Sigmoid colon (tissue), 7 donors: Measurements from ENCODE around the gene CSNK1G2. TPM values are rescaled to one million over a fixed set of nuclear protein-coding genes. Genes with fewer than 3 reads are reported as not detected.

Experiments
- DNase-seq: peaks from one replicate; pipeline ENCODE4 v3.0.0-alpha.2; 2019
- H3K27ac ChIP-seq, 4 donors: fragments of 200-600 bp; sonication (generic); one replicate each; pipeline ENCODE4 v1.5.1; 2016 to 2019; ENCODE audit warnings: mild to moderate bottlenecking in 1 of 4
- H3K27me3 ChIP-seq, 3 donors: fragments of 200-600 bp; sonication (generic); one replicate each; pipeline ENCODE4 v1.5.1; 2019; ENCODE audit warnings: mild to moderate bottlenecking in 1 of 3
- H3K36me3 ChIP-seq, 4 donors: fragments of 200-600 bp; sonication (generic); one replicate each; pipeline ENCODE4 v1.5.1; 2016 to 2019
- H3K4me1 ChIP-seq, 4 donors: fragments of 200-600 bp; sonication (generic); one replicate each; pipeline ENCODE4 v1.5.1; 2017 to 2019
- H3K4me3 ChIP-seq, 4 donors: fragments of 200-600 bp; sonication (generic); one replicate each; pipeline ENCODE4 v1.5.1; 2017 to 2019; ENCODE audit warnings: mild to moderate bottlenecking in 2 of 4, moderate library complexity in 1 of 4
- H3K9me3 ChIP-seq, 4 donors: fragments of 200-600 bp in 3 of 4; sonication (generic) in 3 of 4; one replicate each; pipeline versions ENCODE4 v1.5.1 to v1.6.1; 2013 to 2019
- EP300 ChIP-seq, 4 donors: sonication (generic); formaldehyde crosslinking; IDR thresholded peaks; one replicate each; pipeline ENCODE4 v1.6.1; 2017; ENCODE audit warnings: antibody characterized with exemption in 4 of 4
- POLR2A ChIP-seq, 2 donors: fragments of 450-650 bp; IDR thresholded peaks; one replicate each; pipeline ENCODE4 v1.6.1; 2016; ENCODE audit warnings: antibody characterized with exemption in 2 of 2, mild to moderate bottlenecking in 2 of 2, moderate library complexity in 2 of 2
- POLR2AphosphoS5 ChIP-seq, 4 donors: sonication (generic); formaldehyde crosslinking; IDR thresholded peaks; one replicate each; pipeline ENCODE4 v1.6.1; 2017; ENCODE audit warnings: antibody characterized with exemption in 4 of 4
- WGBS, 2 donors: extraction: QIAGEN DNeasy Blood & Tissue Kit; methylation state at CpG; one replicate each; pipeline ENCODE4 v1.1.7; 2013; 5-methylcytosine and 5-hydroxymethylcytosine counted together
- intact Hi-C: fragments of 100-400 bp; cut with DNase I; formaldehyde crosslinking; loops from one replicate; pipeline ENCODE4 v1.15.1; 2023
- polyA plus RNA-seq, 3 donors: library from polyadenylated mRNA; stranded (reverse); fragments of 200-250 nt; gene quantifications; one replicate each; pipeline ENCODE4 v1.2.3, GENCODE V29; 2013
- total RNA-seq, 4 donors: library from RNA; depleted of rRNA; stranded (reverse); fragments of >200 nt; gene quantifications; one replicate each; pipeline ENCODE4 v1.1.0, GENCODE V29; 2016
- TF ChIP-seq, protein P1 (sequence below), 4 experiments: fragments of 450-650 bp in 3 of 4; fragments of 200-600 bp in 1 of 4; IDR thresholded peaks; one replicate each; pipeline ENCODE4 v1.5.1; 2016 to 2019; ENCODE audit warnings: antibody characterized with exemption in 4 of 4, mild to moderate bottlenecking in 3 of 4, moderate library complexity in 2 of 4
- donor health status: healthy with polysubstance abuse.
- donor health status: Bipolar disorder and iron deficiency.
- donor health status: healthy.

The CSNK1G2 gene
- total and polyA plus RNA-seq, 7 donors = 24.6 to 91.1 (median 35.9) TPM

DNA sequence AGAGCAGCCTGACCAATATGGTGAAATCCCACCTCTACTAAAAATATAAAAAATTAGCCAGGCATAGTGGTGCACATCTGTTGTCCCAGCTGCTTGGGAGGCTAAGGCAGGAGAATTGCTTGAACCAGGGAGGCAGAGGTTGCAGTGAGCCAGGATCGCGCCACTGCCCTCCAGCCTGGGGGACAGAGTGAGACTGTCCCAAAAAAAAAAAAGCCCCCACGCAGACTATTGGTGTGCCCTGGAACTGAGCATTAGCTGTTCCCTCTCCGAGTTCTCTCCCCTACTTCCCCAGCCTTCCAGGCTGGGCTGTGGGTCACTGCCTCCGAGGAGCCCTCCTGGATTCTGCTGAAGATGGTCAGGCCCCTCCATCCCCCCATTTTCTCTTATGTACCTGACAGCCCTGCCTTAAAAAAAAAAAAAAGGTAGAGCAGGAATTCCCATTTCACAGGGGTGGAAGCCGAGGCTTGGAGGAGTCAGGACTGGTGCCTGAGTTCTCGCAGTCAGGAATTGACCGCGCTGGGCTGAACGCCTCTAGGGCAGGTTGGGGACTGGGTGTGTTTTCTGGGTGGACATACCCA, 33.9 kb upstream of the CSNK1G2 start:
- H3K27me3 ChIP-seq = no peaks in the 10 kb centered on the region
- peaks cover 0 to 31% (median 23%) of the 10 kb centered on the region in 4 donors for H3K4me1 ChIP-seq
- H3K4me3 ChIP-seq = no peak overlapping the region
- peak overlapping the region in 2 of 4 donors; percentile 1 to 43 for H3K27ac ChIP-seq
- 54 to 86% methylated on average over 10 of the region's 10 CpGs for WGBS, 2 donors
- peaks cover 0 to 5% (median under 1%) of the 10 kb centered on the region in 4 donors for H3K36me3 ChIP-seq
- intact Hi-C loops = no loop called here
- no peaks in the 10 kb centered on the region for H3K9me3 ChIP-seq
- TF ChIP-seq EP300 (IDR thresholded peaks at IDR 0.05) (no peak), POLR2A (IDR thresholded peaks at IDR 0.05) (no peak), POLR2AphosphoS5 (IDR thresholded peaks at IDR 0.05) (no peak)
- TF ChIP-seq, protein P1, sequence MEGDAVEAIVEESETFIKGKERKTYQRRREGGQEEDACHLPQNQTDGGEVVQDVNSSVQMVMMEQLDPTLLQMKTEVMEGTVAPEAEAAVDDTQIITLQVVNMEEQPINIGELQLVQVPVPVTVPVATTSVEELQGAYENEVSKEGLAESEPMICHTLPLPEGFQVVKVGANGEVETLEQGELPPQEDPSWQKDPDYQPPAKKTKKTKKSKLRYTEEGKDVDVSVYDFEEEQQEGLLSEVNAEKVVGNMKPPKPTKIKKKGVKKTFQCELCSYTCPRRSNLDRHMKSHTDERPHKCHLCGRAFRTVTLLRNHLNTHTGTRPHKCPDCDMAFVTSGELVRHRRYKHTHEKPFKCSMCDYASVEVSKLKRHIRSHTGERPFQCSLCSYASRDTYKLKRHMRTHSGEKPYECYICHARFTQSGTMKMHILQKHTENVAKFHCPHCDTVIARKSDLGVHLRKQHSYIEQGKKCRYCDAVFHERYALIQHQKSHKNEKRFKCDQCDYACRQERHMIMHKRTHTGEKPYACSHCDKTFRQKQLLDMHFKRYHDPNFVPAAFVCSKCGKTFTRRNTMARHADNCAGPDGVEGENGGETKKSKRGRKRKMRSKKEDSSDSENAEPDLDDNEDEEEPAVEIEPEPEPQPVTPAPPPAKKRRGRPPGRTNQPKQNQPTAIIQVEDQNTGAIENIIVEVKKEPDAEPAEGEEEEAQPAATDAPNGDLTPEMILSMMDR (IDR thresholded peaks at IDR 0.05) = no peak
- no peak for DNase-seq

DNA sequence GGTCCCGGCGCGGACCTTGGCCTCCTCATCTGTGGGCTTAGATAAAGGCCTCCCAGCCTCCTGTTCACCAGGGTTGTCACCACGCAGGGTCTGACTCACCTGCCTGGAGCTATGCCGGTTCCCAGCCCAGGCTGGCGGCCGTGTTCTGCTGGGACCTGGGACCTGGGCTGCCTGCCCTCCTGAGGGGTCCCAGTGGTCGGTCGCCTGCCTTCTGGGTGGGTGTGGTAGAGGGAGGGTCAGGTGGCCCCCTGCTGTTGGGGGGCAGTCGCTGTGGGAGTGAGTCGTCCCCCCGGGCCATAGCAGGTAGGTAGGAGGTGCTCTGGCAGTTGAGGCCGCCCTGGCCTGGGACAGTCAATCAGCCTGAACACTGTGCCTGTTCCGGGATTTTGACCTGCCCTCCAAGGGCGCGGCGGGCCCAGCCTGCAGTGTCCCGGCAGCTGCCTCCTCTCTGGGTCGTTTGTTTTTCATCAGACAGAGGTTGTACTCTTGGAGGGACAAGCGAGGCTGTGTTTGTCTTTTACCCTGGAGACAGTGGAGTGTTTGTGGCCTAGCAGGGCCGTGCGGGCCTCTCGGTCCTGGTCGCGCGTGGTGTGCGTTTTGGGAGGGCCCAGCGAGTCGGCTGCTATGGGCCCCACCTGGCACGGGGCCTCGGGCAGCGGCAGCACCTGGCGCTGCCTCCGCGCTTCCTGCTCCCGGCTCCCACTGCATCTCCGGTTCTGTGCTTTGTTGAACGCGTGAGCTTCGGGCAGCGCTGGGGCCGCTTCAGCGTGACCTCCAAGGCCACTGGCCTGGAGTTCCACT, 33.2 kb upstream of the CSNK1G2 start:
- peak overlapping the region in 3 of 4 donors; percentile 1 to 43 (median 27) for H3K27ac ChIP-seq
- no peak for TF ChIP-seq POLR2AphosphoS5 (IDR thresholded peaks at IDR 0.05)
- peak in 1 of 2 donors; percentile 6 for TF ChIP-seq POLR2A (IDR thresholded peaks at IDR 0.05)
- H3K27me3 ChIP-seq = no peaks in the 10 kb centered on the region
- H3K4me3 ChIP-seq = no peak overlapping the region
- DNase-seq = no peak
- H3K9me3 ChIP-seq = no peaks in the 10 kb centered on the region
- 16 to 67% methylated on average over 43 of the region's 43 CpGs for WGBS, 2 donors
- H3K4me1 ChIP-seq = peaks cover 0 to 31% (median 23%) of the 10 kb centered on the region in 4 donors
- intact Hi-C loops = no loop called here
- peaks cover 2 to 12% (median 6%) of the 10 kb centered on the region in 4 donors for H3K36me3 ChIP-seq

DNA sequence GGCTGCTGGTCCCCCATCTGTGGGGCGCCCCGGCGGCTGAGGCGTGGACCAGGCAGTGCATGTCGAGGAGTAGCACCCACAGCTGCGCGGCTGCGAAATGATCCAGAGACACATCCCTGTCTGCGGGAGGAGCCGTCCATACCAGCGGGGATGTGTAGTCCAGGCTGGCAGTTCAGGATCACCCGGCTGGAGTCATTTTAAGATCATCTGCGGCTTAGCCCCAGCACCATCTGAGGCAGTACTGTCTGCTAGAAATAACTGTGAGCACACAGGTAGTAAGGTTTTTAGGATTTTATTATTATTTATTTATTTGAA, 32.7 kb upstream of the CSNK1G2 start:
- H3K4me3 ChIP-seq = no peak overlapping the region
- DNase-seq = no peak
- no peak for TF ChIP-seq POLR2AphosphoS5 (IDR thresholded peaks at IDR 0.05)
- TF ChIP-seq POLR2A (IDR thresholded peaks at IDR 0.05) = no peak
- no peak for TF ChIP-seq EP300 (IDR thresholded peaks at IDR 0.05)
- TF ChIP-seq, protein P1 (IDR thresholded peaks at IDR 0.05) = no peak
- H3K36me3 ChIP-seq = peaks cover 7 to 17% (median 12%) of the 10 kb centered on the region in 4 donors
- peak overlapping the region in 1 of 4 donors; percentile 43 for H3K27ac ChIP-seq
- H3K4me1 ChIP-seq = peaks cover 0 to 31% (median 23%) of the 10 kb centered on the region in 4 donors
- WGBS, 2 donors = 16 to 75% methylated on average over 13 of the region's 13 CpGs
- no peaks in the 10 kb centered on the region for H3K27me3 ChIP-seq
- intact Hi-C loops = no loop called here
- no peaks in the 10 kb centered on the region for H3K9me3 ChIP-seq

DNA sequence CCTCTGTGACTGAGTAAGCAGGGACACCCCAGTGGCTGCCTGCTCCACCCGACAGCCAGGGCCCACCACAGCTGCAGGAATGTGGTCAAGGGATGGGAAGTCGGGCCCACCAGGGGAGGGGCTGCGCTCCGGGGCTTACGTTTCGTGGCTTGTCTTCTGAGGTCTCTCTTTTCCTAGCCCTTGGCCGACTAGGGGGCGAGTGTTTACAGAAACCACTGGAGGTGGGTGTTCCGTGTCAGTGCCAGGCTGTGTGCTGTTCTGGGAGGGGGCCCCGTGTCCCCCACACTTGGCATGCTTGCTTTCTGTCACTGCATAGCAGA, 31.3 kb upstream of the CSNK1G2 start:
- H3K4me1 ChIP-seq = peaks cover 0 to 27% (median 21%) of the 10 kb centered on the region in 4 donors
- intact Hi-C loops = no loop called here
- 51 to 81% methylated on average over 10 of the region's 10 CpGs for WGBS, 2 donors

DNA sequence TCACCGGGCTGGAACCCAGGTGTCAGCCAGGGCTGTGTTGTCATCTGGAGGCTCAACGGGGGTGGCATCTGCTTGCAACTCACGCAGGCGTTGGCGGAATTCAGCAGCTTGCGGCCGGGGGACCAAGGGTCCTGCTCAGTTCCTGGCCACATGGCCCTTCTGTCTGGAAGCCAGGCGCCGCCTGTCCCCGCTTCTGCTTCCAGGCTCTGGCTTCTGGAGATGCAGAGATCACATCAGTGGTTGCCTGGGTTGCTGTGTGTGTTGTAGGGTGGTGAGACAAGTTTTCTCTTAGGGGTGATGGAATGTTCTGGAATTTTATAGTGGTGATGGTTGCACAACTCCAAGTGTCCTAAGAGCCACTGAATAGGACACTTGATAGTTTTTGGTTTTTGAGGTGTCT, 30.8 kb upstream of the CSNK1G2 start:
- peaks cover 0 to 24% (median 20%) of the 10 kb centered on the region in 4 donors for H3K4me1 ChIP-seq
- intact Hi-C loops = no loop called here

More for the DNA sequence above, 31.3 kb upstream of the CSNK1G2 start:
- Histone ChIP-seq H3K4me3 (no peak overlapping the region), H3K27ac (no peak overlapping the region), H3K9me3 (no peaks in the 10 kb centered on the region), H3K36me3 (peaks cover 8 to 27% (median 18%) of the 10 kb centered on the region in 4 donors), H3K27me3 (no peaks in the 10 kb centered on the region)
- TF ChIP-seq EP300 (IDR thresholded peaks at IDR 0.05) = no peak
- TF ChIP-seq, protein P1 (IDR thresholded peaks at IDR 0.05) = no peak
- no peak for TF ChIP-seq POLR2AphosphoS5 (IDR thresholded peaks at IDR 0.05)
- TF ChIP-seq POLR2A (IDR thresholded peaks at IDR 0.05) = no peak
- no peak for DNase-seq

More for the DNA sequence above, 30.8 kb upstream of the CSNK1G2 start:
- Histone ChIP-seq H3K4me3 (no peak overlapping the region), H3K36me3 (peaks cover 8 to 30% (median 18%) of the 10 kb centered on the region in 4 donors), H3K27me3 (no peaks in the 10 kb centered on the region), H3K27ac (no peak overlapping the region), H3K9me3 (no peaks in the 10 kb centered on the region)
- 93 to 96% methylated on average over 10 of the region's 10 CpGs for WGBS, 2 donors
- no peak for DNase-seq
- TF ChIP-seq EP300 (IDR thresholded peaks at IDR 0.05) = no peak
- TF ChIP-seq POLR2AphosphoS5 (IDR thresholded peaks at IDR 0.05) = no peak
- no peak for TF ChIP-seq POLR2A (IDR thresholded peaks at IDR 0.05)
- TF ChIP-seq, protein P1 (IDR thresholded peaks at IDR 0.05) = no peak
